ENCODE results near the gene TMPRSS11D. TPM values are rescaled to one million over a fixed set of nuclear protein-coding genes. Genes with fewer than 3 reads are reported as not detected.

Gene TMPRSS11D
- total and polyA plus RNA-seq, 2 of the 13 experiments (the other 11 are each of a cell fraction or from before 2014, with no cell fraction given) = not detected

GRCh38 chr4:67796810-67797209 is 87.0 kb downstream of the TMPRSS11D start:
- ATAC-seq = no peak
- ChIA-PET CTCF (ENCODE audit: low intra/inter-chr PET ratio, low total read pairs) (no interaction called here), POLR2A (no interaction called here)
- Histone ChIP-seq H3K36me3 (replicated peaks in 1 of 2; ENCODE audit: control insufficient read depth in 1 of 2, insufficient read depth in 2 of 2, low read length in 2 of 2) (no peaks in the 10 kb centered on the region), H3K79me2 (ENCODE audit: insufficient read depth, low read length) (no peaks in the 10 kb centered on the region), H2AFZ (ENCODE audit: low read length) (no peak overlapping the region), H3K9me3 (ENCODE audit: low read length) (no peaks in the 10 kb centered on the region), H3K9ac (ENCODE audit: insufficient read depth, low read depth, low read length) (no peak overlapping the region), H3K4me1 (ENCODE audit: insufficient read depth, low read length) (no peaks in the 10 kb centered on the region), H4K20me1 (ENCODE audit: insufficient read depth, low read length) (no peaks in the 10 kb centered on the region), H3K27ac (ENCODE audit: extremely low read length, insufficient read depth, low read length) (no peak overlapping the region), H3K4me3 (replicated peaks in 1 of 3; ENCODE audit: insufficient read depth in 1 of 3, low read depth in 2 of 3, low read length in 3 of 3) (no peak overlapping the region), H3K4me2 (ENCODE audit: low read depth, low read length) (no peak overlapping the region), H3K27me3 (ENCODE audit: control insufficient read depth in 1 of 2, insufficient read depth in 2 of 2, low read length in 2 of 2) (no peaks in the 10 kb centered on the region)
- no peak for DNase-seq (ENCODE audit: low spot score)
- in situ Hi-C loops (cut with HindIII; ENCODE audit: extremely low pct_ligation_motif_present, low pct_unique_long_range_greater_than_20kb) (no loop called here), intact Hi-C loops (cut with micrococcal nuclease; ENCODE audit: unreplicated experiment) (no loop called here)
- FAIRE-seq = no peak
- TF ChIP-seq ZNF432 (CRISPR knock-in tag; IDR thresholded peaks at IDR 0.05; ENCODE audit: borderline replicate concordance) (no peak), ZBTB20 (CRISPR knock-in tag; IDR thresholded peaks at IDR 0.05; ENCODE audit: borderline replicate concordance, low read depth) (no peak), SALL2 (CRISPR knock-in tag; IDR thresholded peaks at IDR 0.05) (no peak), ZHX1 (CRISPR knock-in tag; IDR thresholded peaks at IDR 0.05; ENCODE audit: low read depth) (no peak), ZSCAN12 (CRISPR knock-in tag; IDR thresholded peaks at IDR 0.05) (no peak), ATF6 (CRISPR knock-in tag; conservative IDR thresholded peaks at IDR 0.05) (no peak), ZNF496 (CRISPR knock-in tag; IDR thresholded peaks at IDR 0.05; ENCODE audit: insufficient replicate concordance) (no peak), ZNF580 (CRISPR knock-in tag; IDR thresholded peaks at IDR 0.05; ENCODE audit: borderline replicate concordance, low read depth) (no peak)
- no TSS peak for BruUV-seq (replicated peaks)
